HEK293 (cell line): ENCODE results near the gene PIGP.

Experiments used
- KLF16 ChIP-seq: fragments of 450-650 bp; formaldehyde crosslinking; IDR thresholded peaks from 2 replicates; pipeline ENCODE4 v1.5.1; 2017; ENCODE audit warnings: missing biosample characterization, missing genetic modification characterization
- MZF1 ChIP-seq: fragments of 450-650 bp; formaldehyde crosslinking; IDR thresholded peaks from 2 replicates; pipeline ENCODE4 v1.5.1; 2017; ENCODE audit warnings: missing biosample characterization, missing genetic modification characterization, borderline replicate concordance
- REST ChIP-seq: fragments of 450-650 bp; formaldehyde crosslinking; IDR thresholded peaks from 2 replicates; pipeline ENCODE4 v1.5.1; 2016; ENCODE audit warnings: missing biosample characterization, missing genetic modification characterization
- SCRT2 ChIP-seq: fragments of 450-650 bp; formaldehyde crosslinking; IDR thresholded peaks from 2 replicates; pipeline ENCODE4 v1.5.1; 2016; ENCODE audit warnings: missing biosample characterization, missing genetic modification characterization
- SP7 ChIP-seq: fragments of 450-650 bp; formaldehyde crosslinking; IDR thresholded peaks from 2 replicates; pipeline ENCODE4 v1.5.1; 2016; ENCODE audit warnings: missing biosample characterization, missing genetic modification characterization
- WT1 ChIP-seq: fragments of 450-650 bp; formaldehyde crosslinking; IDR thresholded peaks from 2 replicates; pipeline ENCODE4 v1.5.1; 2016; ENCODE audit warnings: missing biosample characterization, missing genetic modification characterization
- ZBTB20 ChIP-seq: fragments of 450-650 bp; formaldehyde crosslinking; IDR thresholded peaks from 2 replicates; pipeline ENCODE4 v1.5.1; 2016; ENCODE audit warnings: missing biosample characterization, missing genetic modification characterization
- ZEB2 ChIP-seq: fragments of 450-650 bp; formaldehyde crosslinking; IDR thresholded peaks from 2 replicates; pipeline ENCODE4 v1.5.1; 2016; ENCODE audit warnings: missing biosample characterization, missing genetic modification characterization
- ZIC2 ChIP-seq: fragments of 450-650 bp; formaldehyde crosslinking; IDR thresholded peaks from 2 replicates; pipeline ENCODE4 v1.5.1; 2016; ENCODE audit warnings: missing biosample characterization, missing genetic modification characterization
- ZNF121 ChIP-seq: fragments of 450-650 bp; formaldehyde crosslinking; IDR thresholded peaks from 2 replicates; pipeline ENCODE4 v1.5.1; 2016; ENCODE audit warnings: missing biosample characterization, missing genetic modification characterization
- ZNF174 ChIP-seq: fragments of 450-650 bp; formaldehyde crosslinking; IDR thresholded peaks from 2 replicates; pipeline ENCODE4 v1.5.0; 2017; ENCODE audit warnings: missing biosample characterization, mild to moderate bottlenecking, missing genetic modification characterization
- ZNF175 ChIP-seq: fragments of 450-650 bp; formaldehyde crosslinking; IDR thresholded peaks from 2 replicates; pipeline ENCODE4 v1.5.1; 2016; ENCODE audit warnings: missing biosample characterization, missing genetic modification characterization
- ZNF302 ChIP-seq: fragments of 450-650 bp; formaldehyde crosslinking; IDR thresholded peaks from 2 replicates; pipeline ENCODE4 v1.5.1; 2016; ENCODE audit warnings: missing biosample characterization, missing genetic modification characterization, low read depth
- ZNF350 ChIP-seq: fragments of 450-650 bp; formaldehyde crosslinking; IDR thresholded peaks from 2 replicates; pipeline ENCODE4 v1.5.0; 2017; ENCODE audit warnings: missing biosample characterization, mild to moderate bottlenecking, missing genetic modification characterization
- ZNF433 ChIP-seq: fragments of 450-650 bp; formaldehyde crosslinking; IDR thresholded peaks from 2 replicates; pipeline ENCODE4 v1.5.1; 2016; ENCODE audit warnings: missing biosample characterization, missing genetic modification characterization, low read depth
- ZNF571 ChIP-seq: fragments of 450-650 bp; formaldehyde crosslinking; IDR thresholded peaks from 2 replicates; pipeline ENCODE4 v1.5.0; 2017; ENCODE audit warnings: missing biosample characterization, missing genetic modification characterization
- ZNF596 ChIP-seq: fragments of 450-650 bp; IDR thresholded peaks from 2 replicates; pipeline ENCODE4 v1.5.0; 2018; ENCODE audit warnings: missing biosample characterization, mild to moderate bottlenecking, missing genetic modification characterization, moderate library complexity
- ZNF624 ChIP-seq: fragments of 450-650 bp; formaldehyde crosslinking; IDR thresholded peaks from 2 replicates; pipeline ENCODE4 v1.5.1; 2017; ENCODE audit warnings: missing biosample characterization, missing genetic modification characterization
- ZNF629 ChIP-seq: fragments of 450-650 bp; formaldehyde crosslinking; IDR thresholded peaks from 2 replicates; pipeline ENCODE4 v1.5.1; 2017; ENCODE audit warnings: missing biosample characterization, missing genetic modification characterization
- ZNF707 ChIP-seq: fragments of 450-650 bp; formaldehyde crosslinking; IDR thresholded peaks from 2 replicates; pipeline ENCODE4 v1.5.1; 2016; ENCODE audit warnings: missing biosample characterization, missing genetic modification characterization
- ZNF747 ChIP-seq: fragments of 450-650 bp; formaldehyde crosslinking; IDR thresholded peaks from 2 replicates; pipeline ENCODE4 v1.5.1; 2016; ENCODE audit warnings: missing biosample characterization, missing genetic modification characterization
- ZNF791 ChIP-seq: fragments of 450-650 bp; formaldehyde crosslinking; IDR thresholded peaks from 2 replicates; pipeline ENCODE4 v1.5.1; 2016; ENCODE audit warnings: missing biosample characterization, missing genetic modification characterization
- ZNF830 ChIP-seq: fragments of 450-650 bp; IDR thresholded peaks from 2 replicates; pipeline ENCODE4 v1.5.0; 2018; ENCODE audit warnings: missing biosample characterization, missing genetic modification characterization, low read depth, mild to moderate bottlenecking, moderate library complexity
- ZSCAN23 ChIP-seq: fragments of 450-650 bp; formaldehyde crosslinking; IDR thresholded peaks from 2 replicates; pipeline ENCODE4 v1.5.1; 2016; ENCODE audit warnings: missing biosample characterization, missing genetic modification characterization
- TF ChIP-seq, protein P1 (sequence below): fragments of 450-650 bp; formaldehyde crosslinking; IDR thresholded peaks from 2 replicates; pipeline ENCODE4 v1.5.1; 2016; ENCODE audit warnings: missing biosample characterization, missing genetic modification characterization, low read depth
- TF ChIP-seq, protein P2 (sequence below): fragments of 450-650 bp; formaldehyde crosslinking; IDR thresholded peaks from 2 replicates; pipeline ENCODE4 v1.5.1; 2016; ENCODE audit warnings: missing biosample characterization, missing genetic modification characterization
- TF ChIP-seq, protein P3 (sequence below): fragments of 450-650 bp; formaldehyde crosslinking; IDR thresholded peaks from 2 replicates; pipeline ENCODE4 v1.5.1; 2016; ENCODE audit warnings: missing biosample characterization, missing genetic modification characterization
- TF ChIP-seq, protein P4 (sequence below): fragments of 450-650 bp; formaldehyde crosslinking; IDR thresholded peaks from 2 replicates; pipeline ENCODE4 v1.5.1; 2017; ENCODE audit warnings: missing biosample characterization, missing genetic modification characterization
- TF ChIP-seq, protein P5 (sequence below): IDR thresholded peaks from 2 replicates; pipeline ENCODE4 v1.6.1; 2011; ENCODE audit warnings: mild to moderate bottlenecking, low read depth, low read length, borderline replicate concordance

PIGP gene

GRCh38 chr21:37072274-37072987 lies 440 bp downstream of the PIGP start (continued):
- TF ChIP-seq, protein P1, sequence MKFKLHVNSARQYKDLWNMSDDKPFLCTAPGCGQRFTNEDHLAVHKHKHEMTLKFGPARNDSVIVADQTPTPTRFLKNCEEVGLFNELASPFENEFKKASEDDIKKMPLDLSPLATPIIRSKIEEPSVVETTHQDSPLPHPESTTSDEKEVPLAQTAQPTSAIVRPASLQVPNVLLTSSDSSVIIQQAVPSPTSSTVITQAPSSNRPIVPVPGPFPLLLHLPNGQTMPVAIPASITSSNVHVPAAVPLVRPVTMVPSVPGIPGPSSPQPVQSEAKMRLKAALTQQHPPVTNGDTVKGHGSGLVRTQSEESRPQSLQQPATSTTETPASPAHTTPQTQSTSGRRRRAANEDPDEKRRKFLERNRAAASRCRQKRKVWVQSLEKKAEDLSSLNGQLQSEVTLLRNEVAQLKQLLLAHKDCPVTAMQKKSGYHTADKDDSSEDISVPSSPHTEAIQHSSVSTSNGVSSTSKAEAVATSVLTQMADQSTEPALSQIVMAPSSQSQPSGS = no peak
- TF ChIP-seq ZNF433 (tag by site-specific recombination) (no peak), ZEB2 (tag by site-specific recombination) (peak; percentile 56; the same call in 1 of the 2 replicates), ZNF350 (no peak), ZNF707 (tag by site-specific recombination) (peak; percentile 37; the same call in 1 of the 2 replicates), WT1 (tag by site-specific recombination) (peak; percentile 74), KLF16 (peak; percentile 94), ZNF571 (tag by site-specific recombination) (no peak), ZNF747 (no peak), ZNF174 (no peak), ZNF121 (tag by site-specific recombination) (no peak), MZF1 (tag by site-specific recombination) (no peak), ZSCAN23 (tag by site-specific recombination) (peak; percentile 81; the same call in 1 of the 2 replicates), ZNF624 (no peak), SCRT2 (tag by site-specific recombination) (peak; percentile 32; the same call in 1 of the 2 replicates), ZNF596 (tag by site-specific recombination) (no peak), SP7 (peak; percentile 83), ZNF629 (0 out of 2 replicates have a peak, but pooled peaks have one; percentile 41), ZBTB20 (peak; percentile 88), ZNF830 (tag by site-specific recombination) (no peak), ZNF302 (tag by site-specific recombination) (no peak), ZIC2 (tag by site-specific recombination) (peak; percentile 87), REST (tag by site-specific recombination) (no peak; the same call in none of the 2 replicates), ZNF175 (tag by site-specific recombination) (no peak), ZNF791 (no peak)
- TF ChIP-seq, protein P2, sequence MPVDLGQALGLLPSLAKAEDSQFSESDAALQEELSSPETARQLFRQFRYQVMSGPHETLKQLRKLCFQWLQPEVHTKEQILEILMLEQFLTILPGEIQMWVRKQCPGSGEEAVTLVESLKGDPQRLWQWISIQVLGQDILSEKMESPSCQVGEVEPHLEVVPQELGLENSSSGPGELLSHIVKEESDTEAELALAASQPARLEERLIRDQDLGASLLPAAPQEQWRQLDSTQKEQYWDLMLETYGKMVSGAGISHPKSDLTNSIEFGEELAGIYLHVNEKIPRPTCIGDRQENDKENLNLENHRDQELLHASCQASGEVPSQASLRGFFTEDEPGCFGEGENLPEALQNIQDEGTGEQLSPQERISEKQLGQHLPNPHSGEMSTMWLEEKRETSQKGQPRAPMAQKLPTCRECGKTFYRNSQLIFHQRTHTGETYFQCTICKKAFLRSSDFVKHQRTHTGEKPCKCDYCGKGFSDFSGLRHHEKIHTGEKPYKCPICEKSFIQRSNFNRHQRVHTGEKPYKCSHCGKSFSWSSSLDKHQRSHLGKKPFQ = 0 out of 2 replicates have a peak, but pooled peaks have one; percentile 23
- TF ChIP-seq, protein P3, sequence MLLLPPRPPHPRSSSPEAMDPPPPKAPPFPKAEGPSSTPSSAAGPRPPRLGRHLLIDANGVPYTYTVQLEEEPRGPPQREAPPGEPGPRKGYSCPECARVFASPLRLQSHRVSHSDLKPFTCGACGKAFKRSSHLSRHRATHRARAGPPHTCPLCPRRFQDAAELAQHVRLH (tag by site-specific recombination) = no peak
- TF ChIP-seq, protein P4, sequence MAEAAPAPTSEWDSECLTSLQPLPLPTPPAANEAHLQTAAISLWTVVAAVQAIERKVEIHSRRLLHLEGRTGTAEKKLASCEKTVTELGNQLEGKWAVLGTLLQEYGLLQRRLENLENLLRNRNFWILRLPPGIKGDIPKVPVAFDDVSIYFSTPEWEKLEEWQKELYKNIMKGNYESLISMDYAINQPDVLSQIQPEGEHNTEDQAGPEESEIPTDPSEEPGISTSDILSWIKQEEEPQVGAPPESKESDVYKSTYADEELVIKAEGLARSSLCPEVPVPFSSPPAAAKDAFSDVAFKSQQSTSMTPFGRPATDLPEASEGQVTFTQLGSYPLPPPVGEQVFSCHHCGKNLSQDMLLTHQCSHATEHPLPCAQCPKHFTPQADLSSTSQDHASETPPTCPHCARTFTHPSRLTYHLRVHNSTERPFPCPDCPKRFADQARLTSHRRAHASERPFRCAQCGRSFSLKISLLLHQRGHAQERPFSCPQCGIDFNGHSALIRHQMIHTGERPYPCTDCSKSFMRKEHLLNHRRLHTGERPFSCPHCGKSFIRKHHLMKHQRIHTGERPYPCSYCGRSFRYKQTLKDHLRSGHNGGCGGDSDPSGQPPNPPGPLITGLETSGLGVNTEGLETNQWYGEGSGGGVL = peak; percentile 96
- TF ChIP-seq, protein P5, sequence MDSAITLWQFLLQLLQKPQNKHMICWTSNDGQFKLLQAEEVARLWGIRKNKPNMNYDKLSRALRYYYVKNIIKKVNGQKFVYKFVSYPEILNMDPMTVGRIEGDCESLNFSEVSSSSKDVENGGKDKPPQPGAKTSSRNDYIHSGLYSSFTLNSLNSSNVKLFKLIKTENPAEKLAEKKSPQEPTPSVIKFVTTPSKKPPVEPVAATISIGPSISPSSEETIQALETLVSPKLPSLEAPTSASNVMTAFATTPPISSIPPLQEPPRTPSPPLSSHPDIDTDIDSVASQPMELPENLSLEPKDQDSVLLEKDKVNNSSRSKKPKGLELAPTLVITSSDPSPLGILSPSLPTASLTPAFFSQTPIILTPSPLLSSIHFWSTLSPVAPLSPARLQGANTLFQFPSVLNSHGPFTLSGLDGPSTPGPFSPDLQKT = no peak
